ENCODE results near the gene SNX3.

Gene SNX3

DNA sequence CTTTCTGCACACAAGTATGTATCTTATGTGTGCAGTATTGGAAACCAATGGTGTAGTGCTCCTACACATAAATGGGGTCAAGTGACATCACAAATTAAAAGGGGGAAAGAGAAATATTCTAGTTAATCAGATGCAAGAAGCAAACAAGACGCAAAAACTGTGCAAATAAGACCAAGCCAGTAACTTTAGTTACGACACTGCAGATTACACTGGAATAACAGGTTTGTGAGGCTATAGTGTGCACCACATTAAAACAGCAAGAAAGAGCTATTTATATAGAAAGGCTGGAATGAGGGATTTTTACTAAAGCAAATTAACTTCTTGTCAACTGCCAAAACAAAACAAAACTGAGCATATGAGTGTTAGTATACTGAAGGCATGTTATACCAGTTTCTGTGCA lies 49.2 kb downstream of the SNX3 start:
- no peak for DNase-seq (ENCODE audit: low read depth, low spot score)
- no peak overlapping the region for H3K27ac ChIP-seq

- no peak for DNase-seq (ENCODE audit: low read depth, low spot score)
- H3K27ac ChIP-seq: no peak overlapping the region
Observed at GRCh38 chr6:108210556-108210955, 50.3 kb downstream of the SNX3 start.

DNA sequence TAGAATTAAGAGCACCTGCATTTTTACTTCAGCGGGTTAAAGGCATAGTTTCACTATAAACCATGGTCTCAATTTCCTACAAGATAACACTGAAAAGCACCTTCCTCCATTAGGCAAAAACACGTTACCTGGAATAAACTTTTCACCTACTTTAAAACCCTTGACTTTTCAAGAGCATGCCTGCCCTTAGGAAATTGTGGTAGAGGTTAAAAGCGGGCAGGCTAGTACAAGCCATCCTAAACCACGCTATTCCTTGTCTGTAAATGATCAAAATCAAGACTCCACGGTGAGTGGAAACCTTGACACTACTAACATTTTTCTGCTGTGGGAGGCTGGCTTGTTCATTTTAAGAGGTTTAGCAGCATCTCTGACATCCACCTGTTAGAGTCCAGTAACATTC lies 51.1 kb downstream of the SNX3 start:
- H3K27ac ChIP-seq: no peak overlapping the region
- DNase-seq (ENCODE audit: low read depth, low spot score): no peak

DNA sequence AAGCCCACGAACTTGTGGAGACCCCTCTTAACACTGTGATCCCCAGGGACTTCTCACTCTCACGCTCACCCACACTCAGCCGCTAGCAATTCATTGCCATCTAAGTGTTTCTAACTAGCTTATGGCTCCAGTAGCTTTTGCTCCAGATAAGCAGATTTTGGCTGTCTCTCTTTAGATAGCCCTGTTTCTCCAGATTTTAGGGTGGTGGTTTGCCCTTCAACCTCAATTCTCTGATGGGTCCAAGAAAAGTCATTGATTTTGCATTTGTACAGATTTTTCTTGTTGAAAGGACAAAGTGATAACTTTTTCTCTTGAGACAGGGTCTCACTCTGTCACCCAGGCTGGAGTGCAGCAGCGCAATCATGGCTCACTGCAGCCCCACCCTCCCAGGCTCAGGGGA lies 53.8 kb downstream of the SNX3 start:
- no peak overlapping the region for H3K27ac ChIP-seq
- no peak for DNase-seq (ENCODE audit: low read depth, low spot score)

DNA sequence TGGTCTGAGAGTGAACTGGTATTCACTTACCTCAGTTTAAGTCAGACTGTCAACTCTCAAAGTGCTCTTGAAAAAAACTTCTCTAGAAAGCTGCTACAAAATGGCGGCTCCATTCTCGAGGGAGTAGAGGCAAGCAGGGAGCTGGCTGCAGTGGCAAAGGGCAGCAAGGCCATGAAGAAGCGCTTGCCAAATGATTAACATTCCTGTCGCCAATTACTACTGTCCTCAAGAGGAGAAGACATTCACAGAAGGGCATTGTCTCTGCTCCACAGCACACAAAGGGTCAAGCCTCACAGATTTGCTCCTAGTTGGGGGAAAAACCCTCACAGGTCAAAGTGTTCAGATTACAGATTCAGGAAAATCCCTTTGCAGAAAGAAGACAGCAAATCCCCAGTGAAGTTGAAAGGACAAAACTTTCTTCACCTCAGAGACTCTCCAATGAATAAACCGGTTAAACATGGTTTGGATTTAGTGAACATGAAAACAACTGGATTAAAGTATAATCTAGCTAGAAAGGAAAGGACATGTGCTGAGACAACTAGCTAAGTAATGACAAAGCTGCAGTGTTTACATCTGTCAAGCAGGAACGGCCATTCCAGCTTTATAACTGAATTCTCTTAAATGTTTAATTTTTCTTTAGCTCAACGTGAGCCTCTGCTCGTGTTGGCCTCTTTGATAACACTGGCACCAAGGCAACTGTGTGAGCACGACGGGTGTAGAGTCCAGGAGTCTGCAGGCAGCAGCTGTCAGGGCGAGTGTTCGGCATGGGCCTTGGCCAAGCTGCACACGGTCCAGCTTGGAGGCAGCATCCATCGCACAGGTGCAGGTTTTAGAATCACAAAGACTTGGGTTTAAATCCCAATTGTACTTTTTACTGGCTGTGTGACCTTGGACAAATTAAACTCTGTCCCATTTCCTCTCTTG lies 57.4 kb downstream of the SNX3 start:
- H3K27ac ChIP-seq: no peak overlapping the region
- DNase-seq (ENCODE audit: low read depth, low spot score): no peak

DNA sequence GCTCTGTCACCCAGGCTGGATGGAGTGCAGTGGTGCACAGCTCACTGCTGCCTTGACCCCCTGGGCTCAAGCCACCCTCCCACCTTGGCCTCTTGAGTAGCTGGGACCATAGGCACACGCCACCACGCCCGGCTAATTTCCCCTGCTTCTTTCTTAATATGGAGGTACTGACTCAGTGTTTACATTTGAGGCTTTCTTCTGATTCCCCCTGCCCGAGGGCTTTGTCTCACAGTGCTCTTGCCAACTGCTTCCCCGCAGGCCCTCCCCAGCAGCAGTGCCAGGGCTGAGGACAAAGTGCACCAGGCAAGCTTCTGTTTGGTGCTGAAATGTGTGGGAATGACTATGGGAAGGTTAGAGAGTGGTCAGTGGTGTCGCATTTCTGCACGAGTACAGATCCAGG lies 60.2 kb downstream of the SNX3 start:
- H3K27ac ChIP-seq: no peak overlapping the region
- peak; percentile 40 for DNase-seq (ENCODE audit: low read depth, low spot score)

DNA sequence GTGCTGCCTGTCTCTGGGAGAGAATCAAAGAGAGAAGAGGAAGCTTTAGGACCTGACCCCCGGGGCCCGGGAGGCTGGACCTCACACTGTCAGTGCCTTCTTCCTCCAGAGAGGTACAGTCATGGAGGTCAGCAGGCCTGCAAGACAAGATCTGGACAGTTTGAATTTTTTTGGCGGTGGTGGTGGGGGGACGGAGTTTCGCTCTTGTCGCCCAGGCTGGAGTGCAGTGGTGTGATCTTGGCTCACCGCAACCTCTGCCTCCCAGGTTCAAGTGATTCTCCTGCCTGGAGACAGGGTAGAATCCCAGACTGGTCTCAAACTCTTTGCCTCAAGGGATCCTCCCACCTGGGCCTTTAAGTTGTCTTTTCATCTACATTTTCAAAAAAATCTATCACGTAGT lies 60.7 kb downstream of the SNX3 start:
- no peak overlapping the region for H3K27ac ChIP-seq
- no peak for DNase-seq (ENCODE audit: low read depth, low spot score)

- H3K27ac ChIP-seq: no peak overlapping the region
- DNase-seq (ENCODE audit: low read depth, low spot score): no peak
Observed at GRCh38 chr6:108198761-108199498, 61.9 kb downstream of the SNX3 start.

DNA sequence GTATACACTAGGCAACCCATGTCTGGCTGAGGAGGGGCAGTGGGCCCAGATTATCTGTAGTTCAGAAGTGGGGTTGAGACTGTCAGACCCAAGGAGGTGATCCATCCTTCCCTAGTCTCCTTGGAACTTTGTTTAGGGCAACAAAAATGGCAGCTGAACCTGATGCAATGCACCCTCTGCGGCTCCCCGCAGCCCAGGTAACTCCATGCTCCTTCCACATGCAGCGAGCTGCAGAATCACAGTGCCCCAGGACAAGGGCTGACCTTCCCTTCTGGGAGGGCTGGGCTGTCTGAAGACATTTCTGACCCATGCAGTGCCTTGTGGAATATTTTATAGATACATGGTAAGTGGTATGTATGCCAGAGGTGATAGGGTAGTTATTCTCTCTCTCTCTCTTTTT lies 65.6 kb downstream of the SNX3 start:
- no peak overlapping the region for H3K27ac ChIP-seq
- DNase-seq (ENCODE audit: low read depth, low spot score): no peak

- H3K27ac ChIP-seq: no peak overlapping the region
- DNase-seq (ENCODE audit: low read depth, low spot score): no peak
Observed at GRCh38 chr6:108194503-108194902, 66.3 kb downstream of the SNX3 start.

DNA sequence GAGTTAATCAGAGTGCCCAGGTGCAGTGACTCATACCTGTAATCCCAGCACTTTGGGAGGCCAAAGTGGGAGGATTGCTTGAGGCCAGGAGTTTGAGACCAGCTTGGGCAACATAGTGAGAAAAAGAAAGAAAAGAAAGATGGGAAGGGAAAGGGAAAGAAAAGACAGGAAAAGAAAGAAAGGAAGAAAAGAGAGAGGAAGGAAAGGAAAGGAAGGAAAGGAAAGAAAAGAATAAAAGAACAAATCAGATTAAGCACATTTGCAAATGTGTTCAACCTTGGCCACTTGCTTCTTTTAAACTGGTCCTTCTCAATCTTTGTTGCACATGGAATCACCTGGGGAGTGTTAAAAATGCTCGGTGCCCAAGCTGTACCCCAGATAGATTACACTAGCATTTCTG lies 67.0 kb downstream of the SNX3 start:
- H3K27ac ChIP-seq: no peak overlapping the region
- no peak for DNase-seq (ENCODE audit: low read depth, low spot score)

DNA sequence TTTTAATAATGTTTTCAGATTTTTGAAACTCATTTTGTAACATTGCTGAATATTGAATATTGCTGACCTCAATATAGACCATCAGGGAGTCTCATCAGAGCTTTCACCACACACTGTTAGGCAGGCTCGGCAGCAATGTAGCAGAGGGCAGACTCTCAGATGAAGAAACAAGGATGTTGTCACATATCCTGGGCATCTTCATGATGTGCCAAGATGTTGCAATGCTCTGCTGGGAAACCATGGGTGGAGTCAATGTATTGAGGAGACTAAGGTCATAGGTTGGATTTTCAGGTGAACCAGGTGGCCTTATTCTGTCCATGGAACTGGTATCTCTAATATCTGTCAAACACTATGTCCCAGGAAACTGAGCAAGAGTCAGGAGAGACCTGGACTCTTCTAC lies 67.7 kb downstream of the SNX3 start:
- no peak overlapping the region for H3K27ac ChIP-seq
- DNase-seq (ENCODE audit: low read depth, low spot score): no peak

GRCh38 chr6:108187519-108187918 lies 73.3 kb downstream of the SNX3 start:
- DNase-seq (ENCODE audit: low read depth, low spot score): no peak
- no peak overlapping the region for H3K27ac ChIP-seq

DNA sequence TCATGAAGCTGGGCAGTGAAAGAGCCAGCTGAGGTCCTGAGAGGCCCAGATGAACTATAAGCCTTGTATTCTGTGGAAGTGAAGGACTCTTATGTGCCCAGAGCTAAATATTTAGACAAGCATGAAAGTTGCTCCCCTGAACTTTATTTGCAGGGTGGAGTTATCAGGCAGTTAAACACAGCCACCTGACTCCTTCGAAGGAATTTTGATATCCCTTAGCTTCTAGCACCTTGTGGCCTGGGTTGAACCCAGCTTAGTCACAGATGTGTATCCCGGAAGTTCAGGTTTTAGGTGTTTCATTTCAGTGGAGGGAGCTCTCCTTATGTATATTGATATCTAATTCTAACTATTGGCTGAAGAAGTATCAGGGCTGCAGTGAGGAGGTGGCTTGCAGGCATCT lies 74.6 kb downstream of the SNX3 start:
- H3K27ac ChIP-seq: no peak overlapping the region
- no peak for DNase-seq (ENCODE audit: low read depth, low spot score)

GRCh38 chr6:108180776-108181175 lies 80.1 kb downstream of the SNX3 start:
- H3K27ac ChIP-seq: no peak overlapping the region
- DNase-seq (ENCODE audit: low read depth, low spot score): no peak

DNA sequence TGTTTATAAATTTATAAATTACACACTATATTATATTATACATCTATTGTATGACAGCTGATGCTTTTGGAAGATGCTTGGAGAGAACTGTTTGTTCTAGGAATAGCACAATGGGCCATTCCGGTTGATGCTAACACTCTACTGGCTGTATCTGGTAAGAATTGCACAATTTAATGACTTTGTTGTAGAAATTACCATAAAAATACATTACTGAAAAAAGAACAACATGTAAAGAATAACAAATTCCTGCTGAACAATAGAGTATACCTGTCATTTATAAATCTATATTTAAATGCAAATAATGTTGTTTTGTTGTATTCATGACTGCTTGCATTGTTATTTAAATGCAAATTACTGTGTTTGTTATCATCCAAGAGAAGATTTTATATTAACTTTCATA lies 80.6 kb downstream of the SNX3 start:
- H3K27ac ChIP-seq: no peak overlapping the region
- DNase-seq (ENCODE audit: low read depth, low spot score): no peak

DNA sequence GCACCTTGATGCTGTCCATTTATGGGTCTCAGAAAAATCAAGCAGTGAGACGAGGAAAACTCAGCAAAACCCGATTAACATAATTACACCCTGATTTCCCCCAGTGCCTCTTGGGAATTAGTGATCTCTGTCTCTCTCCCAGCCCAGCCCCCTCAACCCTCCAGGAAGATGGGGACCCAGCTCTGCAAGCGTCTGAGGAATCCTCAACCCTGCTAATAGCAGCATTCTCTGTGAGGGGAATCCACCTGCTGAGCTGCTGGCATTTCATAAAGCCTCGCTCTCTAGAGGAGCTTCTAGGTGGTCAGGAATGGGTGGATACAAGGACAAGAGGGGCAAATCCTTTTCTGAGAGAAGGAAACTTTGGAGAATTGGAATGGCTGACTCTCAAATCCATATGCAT lies 81.1 kb downstream of the SNX3 start:
- no peak overlapping the region for H3K27ac ChIP-seq
- no peak for DNase-seq (ENCODE audit: low read depth, low spot score)

DNA sequence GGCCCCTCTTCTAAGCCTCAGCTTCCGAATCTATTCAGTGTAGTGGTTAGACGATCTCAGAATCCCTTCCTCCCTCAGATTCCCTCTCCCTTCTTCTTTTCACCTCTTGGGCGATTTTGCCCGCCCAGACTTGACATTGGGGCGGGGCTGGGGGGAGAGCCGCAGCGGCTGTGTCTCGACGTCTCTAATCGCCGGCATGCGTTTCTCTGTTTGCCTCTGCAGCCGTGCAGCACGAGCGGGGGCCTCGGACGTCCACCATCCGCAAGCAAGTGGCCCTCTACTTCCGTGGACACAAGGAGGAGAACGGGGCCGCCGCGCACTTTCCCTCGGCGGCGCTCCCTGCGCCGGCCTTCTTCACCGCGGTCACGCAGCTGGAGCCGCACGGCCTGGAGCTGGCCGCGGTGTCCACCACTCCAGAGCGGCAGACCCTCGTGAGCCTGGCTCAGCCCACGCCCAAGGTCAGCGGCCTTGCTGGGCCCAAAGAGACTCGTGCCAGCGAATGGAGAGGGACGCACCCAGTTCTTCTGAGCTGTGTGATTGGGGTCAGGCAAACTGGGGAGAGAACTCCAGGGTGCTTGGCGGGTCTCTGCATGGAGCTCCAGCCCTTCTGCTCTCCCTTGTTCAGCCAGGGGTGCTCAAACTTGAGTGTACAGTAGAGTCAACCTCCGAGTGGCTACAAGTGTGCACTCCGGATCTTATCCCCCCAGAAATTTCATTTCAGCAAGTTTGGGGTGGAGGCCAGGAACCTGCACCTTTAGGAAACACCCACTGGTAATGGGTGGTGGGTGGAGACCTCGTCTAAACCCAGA lies 84.4 kb downstream of the SNX3 start:
- DNase-seq (ENCODE audit: low read depth, low spot score): no peak

DNA sequence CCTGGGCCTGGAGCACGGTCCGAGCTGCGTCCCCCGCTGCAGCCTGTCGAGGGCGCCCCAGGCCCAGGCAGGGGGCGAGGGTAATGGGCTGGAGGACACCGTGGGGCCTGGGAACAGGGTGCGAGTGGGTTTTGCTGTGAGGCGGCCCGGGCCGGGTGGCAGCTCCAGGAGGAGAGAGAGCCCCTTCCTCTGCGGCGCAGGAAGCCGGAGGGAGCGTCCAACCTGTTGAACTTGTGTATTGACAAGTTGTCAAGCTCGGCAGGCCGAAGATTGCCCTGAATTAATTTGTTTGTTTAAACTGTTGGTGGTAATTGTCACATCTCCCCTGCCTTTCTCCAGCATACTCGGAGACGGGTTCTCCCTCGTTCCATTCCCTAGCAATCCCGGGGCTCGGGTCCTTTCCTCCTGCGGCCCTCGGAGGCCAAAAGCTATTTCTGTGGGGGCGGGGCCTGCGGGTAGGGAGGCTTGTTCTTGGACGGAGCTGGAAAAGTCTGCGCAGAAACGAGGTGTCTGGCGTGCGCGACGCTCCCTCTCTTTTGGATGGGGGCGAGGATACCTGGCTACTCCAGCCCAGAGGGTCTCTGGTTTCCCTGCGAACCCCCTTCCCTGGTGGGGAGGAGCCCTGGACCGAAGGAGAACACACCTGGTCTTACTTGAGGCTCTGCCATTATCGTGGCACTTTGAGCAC lies 85.1 kb downstream of the SNX3 start:
- H3K27ac ChIP-seq: no peak overlapping the region
- no peak for DNase-seq (ENCODE audit: low read depth, low spot score)

More for the DNA sequence above, 84.4 kb downstream of the SNX3 start:
- H3K27ac ChIP-seq: no peak overlapping the region

DNA sequence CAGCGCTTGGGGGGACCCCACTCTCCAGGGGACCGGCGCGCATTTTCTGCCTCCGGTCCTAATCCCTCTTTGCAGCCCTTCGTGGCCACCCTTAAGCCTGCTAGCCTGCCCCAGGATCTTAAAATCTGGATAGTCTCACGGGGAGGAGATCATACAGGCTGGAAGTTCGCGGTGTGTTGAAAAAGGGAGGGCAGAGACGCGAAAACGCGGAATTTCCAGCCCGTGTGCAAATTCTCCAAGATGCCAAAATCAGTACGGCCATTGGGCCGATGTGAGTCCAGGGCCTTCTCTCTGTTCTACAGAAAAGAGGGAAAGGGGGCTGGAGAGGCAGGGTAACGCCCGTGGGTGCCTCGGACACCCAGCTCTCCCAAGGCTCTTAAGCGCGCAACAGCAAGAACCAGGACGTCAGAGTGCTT lies 85.7 kb downstream of the SNX3 start:
- no peak for DNase-seq (ENCODE audit: low read depth, low spot score)
- H3K27ac ChIP-seq: no peak overlapping the region
